GM21367 (cell line): ENCODE results near the gene PLA2G5.
"Not testable (repeated sequence)": the region's sequence is repeated elsewhere in the genome, so short reads cannot be mapped to it uniquely, and the experiment has no call there.

Source experiments
- ATAC-seq: cut with Tn5 transposase; IDR thresholded peaks from one replicate; pipeline ENCODE4 v1.9.1; 2021; ENCODE audit not compliant: unreplicated experiment

Gene PLA2G5

GRCh38 chr1:20069874-20070273 is at the start of gene PLA2G5:
Gene PLA2G5 (plus strand): TSS chr1:20070194. CDS start chr1:20084831, 14,637 bp downstream.
- no peak for ATAC-seq

GRCh38 chr1:20028125-20028524 is 41.9 kb upstream of the PLA2G5 start:
- ATAC-seq: no peak

- ATAC-seq: no peak
These were observed 41.3 kb upstream of the PLA2G5 start for GRCh38 chr1:20028726-20029125.

GRCh38 chr1:20029178-20029912 is 40.6 kb upstream of the PLA2G5 start:
- ATAC-seq: no peak

GRCh38 chr1:20030436-20031151 is 39.4 kb upstream of the PLA2G5 start:
- ATAC-seq: not testable (repeated sequence)

GRCh38 chr1:20031161-20031560 is 38.8 kb upstream of the PLA2G5 start:
- no peak for ATAC-seq

- no peak for ATAC-seq
These were observed 38.2 kb upstream of the PLA2G5 start for GRCh38 chr1:20031836-20032235.

GRCh38 chr1:20032425-20032824 is 37.6 kb upstream of the PLA2G5 start:
- no peak for ATAC-seq

- ATAC-seq: no peak
These were observed 36.6 kb upstream of the PLA2G5 start for GRCh38 chr1:20033420-20033819.

GRCh38 chr1:20035114-20035513 is 34.9 kb upstream of the PLA2G5 start:
- no peak for ATAC-seq

- ATAC-seq: no peak
These were observed 32.1 kb upstream of the PLA2G5 start for GRCh38 chr1:20037877-20038276.

GRCh38 chr1:20047096-20047495 is 22.9 kb upstream of the PLA2G5 start:
- ATAC-seq: no peak

- ATAC-seq: no peak
These were observed 21.4 kb upstream of the PLA2G5 start for GRCh38 chr1:20048563-20048962.

- ATAC-seq: not testable (repeated sequence)
These were observed 20.8 kb upstream of the PLA2G5 start for GRCh38 chr1:20049056-20049798.

GRCh38 chr1:20051218-20051829 is 18.7 kb upstream of the PLA2G5 start:
- ATAC-seq: no peak

- ATAC-seq: no peak
These were observed 17.6 kb upstream of the PLA2G5 start for GRCh38 chr1:20052386-20052785.

GRCh38 chr1:20057886-20058420 is 12.0 kb upstream of the PLA2G5 start:
- no peak for ATAC-seq

- no peak for ATAC-seq
These were observed 11.5 kb upstream of the PLA2G5 start for GRCh38 chr1:20058531-20058930.

- ATAC-seq: no peak
These were observed 10.1 kb upstream of the PLA2G5 start for GRCh38 chr1:20059847-20060246.

GRCh38 chr1:20060791-20061190 is 9.2 kb upstream of the PLA2G5 start:
- not testable (repeated sequence) for ATAC-seq

GRCh38 chr1:20061866-20062265 is 8.1 kb upstream of the PLA2G5 start:
- no peak for ATAC-seq
